ENCODE measurements around the gene PTPN7.
"Not testable (repeated sequence)": the region's sequence is repeated elsewhere in the genome, so short reads cannot be mapped to it uniquely, and the experiment has no call there.

PTPN7 gene

GRCh38 chr1:202189001-202189790 lies 28.8 kb upstream of the PTPN7 start:
- peak; percentile 84 for DNase-seq

DNA sequence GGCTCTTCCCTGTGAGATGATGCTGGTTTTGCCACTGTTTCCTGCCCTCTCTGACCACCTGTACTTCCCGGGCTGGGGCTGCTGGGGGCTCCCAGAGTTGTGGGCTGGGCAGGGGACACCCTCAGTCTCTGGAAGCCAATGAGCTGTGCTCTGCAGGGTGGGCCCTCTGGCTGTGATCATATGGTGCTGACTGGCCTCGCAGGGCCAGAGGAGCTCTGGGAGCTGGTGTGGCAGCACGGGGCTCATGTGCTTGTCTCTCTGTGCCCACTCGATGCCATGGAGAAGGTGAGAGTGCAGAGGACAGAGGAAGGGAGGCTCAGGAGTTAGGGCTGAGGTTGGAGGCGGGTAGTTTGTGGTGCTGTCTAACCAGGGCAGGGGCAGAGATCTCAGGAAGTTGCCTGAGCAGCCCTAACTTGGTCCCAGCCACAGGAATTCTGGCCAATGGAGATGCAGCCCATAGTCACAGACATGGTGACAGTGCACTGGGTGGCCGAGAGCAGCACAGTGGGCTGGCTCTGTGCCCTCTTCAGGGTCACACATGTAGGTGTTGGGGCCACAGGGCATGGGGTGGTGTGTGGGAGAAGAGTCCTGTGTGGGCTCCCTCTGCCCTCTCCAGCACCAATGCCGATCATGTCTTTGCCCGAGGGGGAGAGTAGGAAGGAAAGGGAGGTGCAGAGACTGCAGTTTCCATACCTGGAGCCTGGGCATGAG lies 27.4 kb upstream of the PTPN7 start:
- DNase-seq = no peak

DNA sequence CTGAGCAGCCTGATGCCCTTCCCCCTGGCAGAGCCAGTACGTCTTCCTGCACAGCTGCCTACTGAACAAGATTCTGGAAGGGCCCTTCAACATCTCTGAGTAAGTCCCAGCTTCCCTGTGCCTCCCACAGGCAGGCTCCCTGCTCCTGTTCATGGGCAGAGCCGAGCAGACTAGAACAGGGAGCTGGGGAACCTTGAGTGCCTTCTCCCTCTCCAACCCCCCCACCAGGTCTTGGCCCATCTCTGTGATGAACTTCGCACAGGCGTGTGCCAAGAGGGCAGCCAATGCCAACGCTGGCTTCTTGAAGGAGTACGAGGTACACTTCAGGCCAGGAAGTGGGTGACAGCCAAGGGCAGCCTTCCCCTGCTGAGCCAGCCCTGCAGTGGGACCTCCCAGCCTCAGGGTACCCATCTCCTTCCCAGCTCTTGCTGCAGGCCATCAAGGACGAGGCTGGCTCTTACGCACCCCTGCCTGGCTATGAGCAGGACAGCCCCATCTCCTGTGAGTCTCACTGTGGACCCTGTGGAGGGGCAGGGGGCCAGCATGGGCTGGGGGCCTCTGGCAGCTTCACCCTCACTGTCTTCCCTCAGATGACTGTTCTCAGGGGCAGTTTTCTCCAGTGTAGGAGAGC lies 26.8 kb upstream of the PTPN7 start:
- DNase-seq = no peak

DNA sequence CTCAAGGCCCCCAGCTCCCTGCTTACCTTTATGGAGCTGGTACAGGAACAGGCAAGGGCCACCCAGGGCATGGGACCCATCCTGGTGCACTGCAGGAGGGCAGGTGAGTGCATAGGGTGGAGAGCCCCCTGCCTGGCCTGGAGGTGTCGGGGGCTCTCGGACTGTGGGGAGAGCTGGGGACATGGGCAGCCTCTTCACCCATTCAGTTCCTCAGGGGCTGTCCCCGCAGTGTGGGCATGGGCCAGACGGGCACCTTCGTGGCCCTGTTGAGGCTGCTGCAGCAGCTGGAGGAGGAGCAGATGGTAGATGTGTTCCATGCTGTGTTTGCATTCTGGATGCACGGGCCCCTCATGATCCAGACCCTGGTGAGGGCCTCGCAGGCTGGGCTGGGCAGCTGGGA lies 25.9 kb upstream of the PTPN7 start:
- DNase-seq = no peak

DNA sequence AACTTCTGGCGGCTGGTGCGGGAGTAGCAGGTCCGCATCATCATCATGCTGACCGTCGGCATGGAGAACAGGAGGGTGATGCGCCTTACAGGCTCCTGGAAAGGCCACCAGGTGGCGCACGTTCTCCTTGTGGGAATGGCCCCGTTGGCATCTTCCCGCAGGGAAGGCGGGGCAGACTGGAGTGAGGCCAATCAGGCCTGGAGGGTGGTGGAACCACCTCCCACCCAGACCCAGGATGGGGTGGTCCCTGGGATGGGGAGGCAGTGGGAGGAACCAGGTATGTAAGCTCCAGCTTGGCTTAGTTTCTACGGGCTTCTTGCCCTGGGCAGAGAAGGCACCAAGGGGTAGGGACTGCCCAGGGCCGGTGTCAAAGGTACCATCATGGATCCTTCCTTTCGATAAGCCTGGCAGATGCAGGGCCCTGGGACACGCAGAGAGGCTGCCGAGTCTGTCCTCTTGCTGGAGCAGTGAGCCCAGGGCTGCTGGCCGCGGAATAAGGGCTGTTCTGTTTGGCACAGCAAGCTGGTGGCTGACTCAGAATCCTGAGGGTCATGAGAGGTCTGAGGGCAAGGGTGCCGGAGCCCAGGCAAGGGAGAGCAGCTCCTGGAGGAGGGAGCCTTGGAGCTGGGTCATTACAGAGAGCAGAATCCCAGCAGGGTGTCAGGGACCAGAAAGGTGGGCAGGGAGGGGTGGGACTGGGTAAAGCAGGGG lies 24.5 kb upstream of the PTPN7 start:
- DNase-seq = peak; percentile 71

- no peak for DNase-seq
Measured at GRCh38 chr1:202182040-202182877, 21.9 kb upstream of the PTPN7 start.

GRCh38 chr1:202181586-202181985 lies 21.2 kb upstream of the PTPN7 start:
- DNase-seq = no peak

DNA sequence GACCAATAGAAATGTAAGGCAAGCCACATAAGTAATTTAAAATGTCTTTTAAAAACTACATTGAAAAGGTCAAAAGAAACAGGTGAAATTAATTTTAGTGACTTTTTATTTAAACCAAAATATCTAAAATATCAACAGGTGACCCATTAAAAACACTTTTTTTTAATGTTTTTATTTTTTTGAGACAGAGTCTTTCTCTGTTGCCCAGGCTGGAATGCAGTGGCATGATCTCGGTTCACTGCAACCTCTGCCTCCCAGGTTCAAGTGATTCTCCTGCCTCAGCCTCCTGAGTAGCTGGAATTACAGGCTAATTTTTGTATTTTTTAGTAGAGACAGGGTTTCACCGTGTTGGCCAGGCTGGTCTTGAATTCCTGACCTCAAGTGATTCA lies 20.3 kb upstream of the PTPN7 start:
- DNase-seq = not testable (repeated sequence)

DNA sequence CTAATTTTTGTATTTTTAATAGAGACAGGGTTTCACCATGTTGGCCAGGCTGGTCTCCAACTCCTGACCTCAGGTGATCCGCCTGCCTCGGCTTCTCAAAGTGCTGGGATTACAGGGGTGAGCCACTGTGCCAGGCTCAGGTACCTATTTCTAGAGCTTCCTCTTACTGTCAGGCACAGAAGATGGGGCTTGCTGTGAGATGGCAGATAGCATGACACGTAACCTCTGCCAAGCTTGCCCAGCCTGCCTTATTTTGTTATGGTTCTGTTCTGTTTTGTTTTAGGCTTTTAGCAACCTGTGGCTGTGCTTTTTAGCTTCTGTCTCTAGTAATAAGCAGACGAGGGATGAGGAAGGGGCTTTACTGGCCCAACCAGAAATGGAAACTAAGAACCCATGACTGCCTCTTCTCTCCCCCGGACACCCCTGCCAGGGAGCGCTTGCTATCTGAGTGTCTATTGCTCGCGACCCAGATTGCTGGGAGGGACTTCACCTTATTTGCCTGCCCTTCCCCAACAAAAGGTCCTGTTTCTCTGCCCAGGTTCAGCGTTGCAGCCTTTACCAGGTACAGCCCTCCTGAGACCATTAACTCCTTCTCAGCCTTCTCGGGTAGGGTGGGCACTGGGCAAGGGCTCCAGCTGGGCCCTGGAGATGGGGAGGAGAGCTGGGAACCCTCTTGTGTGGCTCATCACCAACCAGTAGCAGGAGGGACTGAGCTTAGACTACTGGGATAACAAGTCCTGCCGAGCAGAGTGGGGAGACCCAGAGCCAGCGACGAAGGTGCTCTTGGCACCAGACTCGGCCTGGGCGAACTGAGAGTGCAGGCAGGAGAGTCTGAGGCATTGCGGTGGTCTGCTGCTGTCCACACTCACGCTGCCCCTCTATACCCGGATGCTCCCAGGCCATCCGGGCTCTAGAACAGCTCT lies 19.7 kb upstream of the PTPN7 start:
- no peak for DNase-seq

DNA sequence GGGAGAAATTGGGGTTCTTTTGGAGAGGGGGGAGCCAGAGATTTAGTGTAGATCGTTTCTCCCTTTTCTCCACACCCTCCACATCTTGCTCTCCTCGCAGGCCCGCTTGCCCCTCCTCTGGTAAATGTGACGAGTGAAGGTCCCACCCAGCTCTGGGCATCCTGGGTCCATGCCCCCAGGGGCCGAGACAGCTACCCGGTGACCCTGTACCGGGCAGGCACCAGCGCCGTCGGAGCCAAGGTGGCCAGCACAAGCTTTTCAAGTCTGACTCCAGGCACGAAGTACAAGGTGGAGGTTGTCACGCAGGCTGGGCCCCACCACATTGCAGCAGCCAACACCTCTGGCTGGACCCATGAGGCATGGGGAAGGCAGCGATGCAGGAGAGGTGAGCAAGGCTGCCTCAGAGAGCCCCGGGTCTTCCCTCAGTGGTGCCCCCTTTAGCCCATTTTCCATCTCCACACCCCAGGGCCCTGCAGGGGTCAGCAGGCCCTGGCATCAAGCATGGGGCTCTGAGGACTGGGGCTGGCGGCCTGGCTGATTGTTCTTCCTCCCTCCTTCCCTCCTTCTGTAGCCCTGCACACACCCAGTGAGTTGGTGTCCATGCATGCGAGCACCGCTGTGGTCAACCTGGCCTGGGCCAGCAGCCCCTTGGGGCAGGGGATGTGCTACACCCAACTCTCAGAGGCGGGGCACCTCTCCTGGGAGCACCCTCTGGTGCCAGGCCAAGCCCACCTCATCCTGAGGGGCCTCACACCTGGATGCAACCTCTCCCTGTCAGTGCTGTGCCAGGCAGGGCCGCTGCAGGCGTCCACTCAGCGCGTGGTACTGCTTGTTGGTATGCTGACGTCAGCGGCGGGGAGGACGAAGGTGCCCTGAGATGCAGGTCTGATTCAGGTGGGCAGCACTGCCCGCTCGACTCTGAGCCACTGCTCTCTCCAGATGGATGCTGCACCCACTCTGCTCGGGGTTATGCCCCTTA lies 16.8 kb upstream of the PTPN7 start:
- DNase-seq = no peak

DNA sequence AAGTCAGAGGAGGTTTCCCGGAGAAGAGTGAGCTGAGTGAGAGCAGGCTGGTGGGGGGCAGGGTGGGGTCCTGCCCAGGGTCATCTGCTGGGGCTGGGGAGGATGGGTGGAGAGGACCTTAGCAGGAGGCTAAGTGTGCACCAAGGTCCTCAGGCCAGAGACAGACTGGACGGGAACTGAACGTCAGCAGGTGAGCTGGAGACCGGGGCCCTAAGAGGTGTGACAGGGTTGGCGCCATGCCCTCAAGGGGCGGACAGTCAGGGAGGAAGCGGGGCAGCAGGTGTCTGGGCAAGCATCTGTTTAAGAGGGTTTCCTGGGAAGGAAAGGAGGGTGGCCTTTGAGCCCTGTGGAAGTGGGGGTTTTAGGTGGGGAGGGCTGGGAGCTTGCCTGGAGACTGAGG lies 13.6 kb upstream of the PTPN7 start:
- DNase-seq = no peak

- DNase-seq = no peak
Measured at GRCh38 chr1:202172015-202172355, 11.6 kb upstream of the PTPN7 start.

DNA sequence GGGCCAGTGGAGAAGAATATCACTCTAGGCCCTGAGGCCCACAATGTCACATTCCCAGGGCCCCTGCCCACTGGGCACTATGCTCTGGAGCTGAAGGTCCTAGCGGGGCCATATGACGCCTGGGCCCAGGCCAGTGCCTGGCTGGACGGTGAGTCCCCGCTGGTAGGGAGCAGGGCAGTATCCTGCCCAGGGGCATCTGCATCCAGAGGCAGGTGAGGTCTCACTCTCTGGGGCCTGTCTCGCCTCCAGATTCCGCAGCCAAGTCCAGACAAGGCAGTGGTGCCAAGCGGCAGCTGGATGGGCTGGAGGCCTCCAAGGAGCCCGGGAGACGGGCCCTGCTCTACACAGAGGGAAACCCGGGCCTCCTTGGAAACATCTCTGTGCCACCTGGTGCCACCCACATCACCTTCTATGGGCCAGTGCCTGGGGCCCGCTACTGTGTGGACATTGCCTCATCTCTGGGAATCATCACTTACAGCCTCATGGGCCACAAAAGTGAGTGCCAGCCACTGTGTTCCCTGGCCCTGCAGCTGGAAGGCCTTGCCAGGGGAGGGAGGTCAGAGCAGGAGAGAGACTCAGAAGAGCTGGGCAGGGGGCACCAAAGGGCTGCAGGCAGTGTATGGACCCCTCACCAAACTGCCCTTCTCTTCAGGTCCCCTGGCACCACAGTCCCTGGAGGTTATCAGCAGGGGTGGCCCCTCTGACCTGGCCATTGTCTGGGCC lies 11.1 kb upstream of the PTPN7 start:
- DNase-seq = no peak

- no peak for DNase-seq
Measured at GRCh38 chr1:202170726-202171125, 10.3 kb upstream of the PTPN7 start.

GRCh38 chr1:202168861-202169260 lies 8.5 kb upstream of the PTPN7 start:
- no peak for DNase-seq

DNA sequence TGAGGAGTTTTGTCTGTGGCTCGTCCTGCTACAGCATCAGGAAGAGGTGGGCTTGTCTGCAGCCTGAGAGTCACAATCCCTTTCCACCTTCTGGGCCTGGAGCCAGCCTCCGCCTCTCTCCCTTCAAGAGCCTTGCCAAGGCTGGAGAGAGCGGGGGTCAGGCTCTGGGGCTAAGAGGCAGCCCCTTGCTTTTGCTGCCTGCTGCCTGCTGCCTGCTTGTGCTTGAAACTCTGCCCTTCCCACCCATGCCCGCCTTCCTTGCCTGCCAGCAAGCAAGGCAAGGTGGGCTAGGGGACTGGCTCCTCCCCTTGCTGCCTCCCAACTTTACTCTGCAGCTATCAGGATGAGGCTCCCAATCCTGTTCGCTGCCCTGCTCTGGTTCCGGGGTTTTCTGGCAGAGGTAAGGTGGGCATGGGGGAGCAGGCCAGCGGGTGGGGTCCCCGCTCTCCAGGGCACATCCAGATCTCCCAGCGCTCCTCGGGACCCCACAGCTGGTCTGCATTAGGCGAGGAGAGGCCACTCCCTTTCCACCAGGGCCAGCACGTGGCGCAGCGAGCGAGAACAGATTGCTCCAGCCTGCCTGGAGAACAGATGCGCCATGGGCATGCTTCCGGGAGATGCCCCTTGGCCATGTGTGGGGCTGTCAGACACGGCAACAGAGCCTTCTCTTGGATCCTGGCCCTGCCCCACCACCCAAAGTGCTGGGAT lies 7.5 kb upstream of the PTPN7 start:
- no peak for DNase-seq

DNA sequence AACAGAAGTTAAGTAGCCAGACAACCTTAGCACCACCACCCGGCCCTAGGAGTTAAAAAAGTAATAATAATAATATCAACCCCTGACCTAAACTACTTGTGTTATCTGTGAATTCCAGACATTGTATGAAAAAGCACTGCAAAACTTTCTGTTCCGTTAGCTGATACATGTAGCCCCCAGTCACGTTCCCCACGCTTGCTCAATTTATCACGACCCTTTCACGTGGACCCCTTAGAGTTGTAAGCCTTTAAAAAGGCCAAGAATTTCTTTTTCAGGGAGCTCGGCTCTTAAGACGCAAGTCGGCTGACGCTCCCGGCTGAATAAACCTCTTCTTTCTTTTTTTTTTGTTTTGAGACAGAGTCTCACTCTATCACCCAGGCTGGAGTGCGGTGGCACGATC lies 6.7 kb upstream of the PTPN7 start:
- not testable (repeated sequence) for DNase-seq

- no peak for DNase-seq
Measured at GRCh38 chr1:202165942-202166843, 5.8 kb upstream of the PTPN7 start.

All from T-helper 9 cell (primary cell).